A549 treated with dexamethasone at 1 μM for 4 hours (cell line): ENCODE results near the gene EDN3. TPM values are rescaled to one million over a fixed set of nuclear protein-coding genes. Genes with fewer than 3 reads are reported as not detected.

ENCODE experiments used
- total RNA-seq: library from RNA; stranded (reverse); fragments of 200-300 nt; extraction: Qiagen RNA extraction; gene quantifications from 5 replicates; pipeline ENCODE4 v1.2.3, GENCODE V29; 2022

EDN3 gene, protein sequence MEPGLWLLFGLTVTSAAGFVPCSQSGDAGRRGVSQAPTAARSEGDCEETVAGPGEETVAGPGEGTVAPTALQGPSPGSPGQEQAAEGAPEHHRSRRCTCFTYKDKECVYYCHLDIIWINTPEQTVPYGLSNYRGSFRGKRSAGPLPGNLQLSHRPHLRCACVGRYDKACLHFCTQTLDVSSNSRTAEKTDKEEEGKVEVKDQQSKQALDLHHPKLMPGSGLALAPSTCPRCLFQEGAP
- 2.7 to 3.5 TPM (median 3.3 TPM) in 5 replicates for total RNA-seq

DNA sequence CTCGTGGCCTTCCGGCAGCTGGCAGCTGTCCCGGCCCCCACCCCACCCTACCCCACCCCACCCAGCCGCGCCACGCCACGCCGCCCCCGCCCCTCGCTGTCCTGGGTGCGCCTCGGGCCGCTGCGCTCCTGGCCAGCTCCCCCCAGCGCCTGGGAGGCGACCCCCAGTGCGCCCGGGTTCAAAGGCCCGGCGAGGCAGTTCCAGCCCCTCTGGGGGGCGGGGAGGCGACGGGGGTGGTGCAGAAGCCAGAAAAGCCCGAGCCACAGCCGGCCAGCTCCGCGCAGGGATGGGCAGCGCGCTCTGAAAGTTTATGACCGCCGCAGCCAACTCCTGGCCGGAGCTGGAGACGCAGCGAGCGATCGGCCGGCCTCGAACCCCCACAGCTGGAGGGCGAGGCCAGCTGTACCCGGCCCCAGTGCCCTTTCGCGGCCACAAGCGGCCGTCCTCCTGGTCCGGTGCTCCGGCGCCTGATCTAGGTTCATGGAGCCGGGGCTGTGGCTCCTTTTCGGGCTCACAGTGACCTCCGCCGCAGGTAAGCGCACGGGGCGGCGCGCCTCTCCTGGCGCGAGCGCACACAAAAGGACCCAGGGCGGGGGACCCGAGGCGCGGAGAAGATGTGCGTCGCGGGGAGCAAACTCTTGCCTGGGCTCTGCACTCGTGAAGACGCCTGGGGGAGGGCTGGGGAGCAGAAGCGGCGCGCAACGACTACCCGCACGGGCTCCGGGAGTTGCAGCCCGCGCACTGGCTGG, at the start of gene EDN3:
Gene EDN3 (plus strand): TSS at position 279 of the 749 bp plus-strand sequence. CDS start 202 bp downstream, at position 481.

Other genes starting within 250 kb of the EDN3 start
- gene ZNF831, start 136.8 kb upstream of the EDN3 start, total RNA-seq: not detected in 5 replicates